HL-60 (cell line): Measurements from ENCODE around the gene PSMC4.
A peak's percentile ranks its signal among the peaks of the same experiment; 100 is the strongest.

Experiments used
- CTCF ChIP-seq: IDR thresholded peaks from one replicate; pipeline ENCODE4 v1.5.1; 2011; ENCODE audit warnings: low read length, control low read depth, inconsistent platforms; ENCODE audit not compliant: insufficient read depth
- GABPA ChIP-seq: IDR thresholded peaks from 2 replicates; pipeline ENCODE4 v1.6.1; 2012; ENCODE audit warnings: low read depth
- POLR2AphosphoS5 ChIP-seq: IDR thresholded peaks from 2 replicates; pipeline ENCODE4 v1.6.1; 2012; ENCODE audit warnings: low read depth
- REST ChIP-seq: IDR thresholded peaks from 2 replicates; pipeline ENCODE4 v1.6.1; 2012; ENCODE audit warnings: low read depth; ENCODE audit not compliant: insufficient replicate concordance
- SPI1 ChIP-seq: IDR thresholded peaks from 2 replicates; pipeline ENCODE4 v1.6.1; 2012; ENCODE audit warnings: low read depth, mild to moderate bottlenecking, borderline replicate concordance

GRCh38 chr19:39941615-39942365 lies 29.2 kb upstream of the PSMC4 start:
- TF ChIP-seq CTCF (no peak), REST (no peak), POLR2AphosphoS5 (peak; percentile 93), SPI1 (peak; percentile 78; the same call in 1 of the 2 replicates), GABPA (peak; percentile 38; the same call in 1 of the 2 replicates)
